Type B pancreatic cell (in vitro differentiated cells): Measurements from ENCODE around the gene MRPL19. TPM values are rescaled to one million over a fixed set of nuclear protein-coding genes. Genes with fewer than 3 reads are reported as not detected.
"Not testable (repeated sequence)": the region's sequence is repeated elsewhere in the genome, so short reads cannot be mapped to it uniquely, and the experiment has no call there.

Source experiments
- DNase-seq: peaks from one replicate; pipeline ENCODE4 v3.0.0; 2021; ENCODE audit warnings: mixed read lengths; ENCODE audit not compliant: unreplicated experiment; ENCODE audit errors: extremely low spot score
- H3K27ac Mint-ChIP-seq: 2 replicates; pipeline ENCODE4 v1.8.0; 2021; ENCODE audit warnings: mild to moderate bottlenecking, mixed read lengths
- H3K27me3 Mint-ChIP-seq: 2 replicates; pipeline ENCODE4 v1.8.0; 2021; ENCODE audit warnings: mixed read lengths
- H3K36me3 Mint-ChIP-seq: 2 replicates; pipeline ENCODE4 v1.8.0; 2021; ENCODE audit warnings: mixed read lengths
- H3K4me1 Mint-ChIP-seq: one replicate; pipeline ENCODE4 v1.8.0; 2021; ENCODE audit warnings: mixed read lengths; ENCODE audit not compliant: unreplicated experiment
- H3K4me3 Mint-ChIP-seq: 2 replicates; pipeline ENCODE4 v1.8.0; 2021; ENCODE audit warnings: mild to moderate bottlenecking, mixed read lengths
- H3K9me3 Mint-ChIP-seq: 2 replicates; pipeline ENCODE4 v1.8.0; 2021; ENCODE audit warnings: mixed read lengths
- CTCF ChIP-seq: fragments of 200-600 bp; sonication (generic); conservative IDR thresholded peaks from 2 replicates; pipeline ENCODE4 v1.5.0; 2021; ENCODE audit warnings: antibody characterized with exemption, mild to moderate bottlenecking
- total RNA-seq: library from RNA; stranded (reverse); gene quantifications from 2 replicates; pipeline ENCODE4 v1.2.1, GENCODE V29; 2021; ENCODE audit warnings: low replicate concordance

The MRPL19 gene
- total RNA-seq, 1 donor from 2014 or later = 55.8 TPM

- Mint-ChIP-seq H3K4me1 (peaks cover 20% of the 10 kb centered on the region), H3K36me3 (peaks cover 17% of the 10 kb centered on the region), H3K27me3 (no peaks in the 10 kb centered on the region), H3K9me3 (no peaks in the 10 kb centered on the region), H3K4me3 (peak overlapping the region; percentile 62), H3K27ac (no peak overlapping the region)
- no peak for TF ChIP-seq CTCF
- DNase-seq = no peak
These were observed 61.3 kb downstream of the MRPL19 start for GRCh38 chr2:75707901-75708300.

- peaks cover 8% of the 10 kb centered on the region for H3K36me3 Mint-ChIP-seq
- no peak for TF ChIP-seq CTCF
- DNase-seq = no peak
- H3K4me1 Mint-ChIP-seq = peaks cover 20% of the 10 kb centered on the region
- peak overlapping the region; percentile 49 for H3K27ac Mint-ChIP-seq
- peak overlapping the region; percentile 82 for H3K4me3 Mint-ChIP-seq
- no peaks in the 10 kb centered on the region for H3K27me3 Mint-ChIP-seq
- H3K9me3 Mint-ChIP-seq = peaks cover 3% of the 10 kb centered on the region
These were observed 62.7 kb downstream of the MRPL19 start for GRCh38 chr2:75709297-75709696.

GRCh38 chr2:75710220-75710576, 63.6 kb downstream of the MRPL19 start:
- DNase-seq = no peak
- Mint-ChIP-seq H3K4me1 (peaks cover 27% of the 10 kb centered on the region), H3K4me3 (peak overlapping the region; percentile 94), H3K36me3 (peaks cover 7% of the 10 kb centered on the region), H3K27ac (peak overlapping the region; percentile 88), H3K9me3 (peaks cover 3% of the 10 kb centered on the region), H3K27me3 (no peaks in the 10 kb centered on the region)
- no peak for TF ChIP-seq CTCF

- H3K9me3 Mint-ChIP-seq = peaks cover 3% of the 10 kb centered on the region
These were observed 64.1 kb downstream of the MRPL19 start, which contains the start of gene GCFC2 for GRCh38 chr2:75710577-75711253. TSS of gene GCFC2 (minus strand) at chr2:75710915. CDS start at chr2:75710855, 60 bp downstream.

GRCh38 chr2:75711590-75711989, 65.0 kb downstream of the MRPL19 start:
- not testable (repeated sequence) for H3K4me3 Mint-ChIP-seq, DNase-seq, H3K27me3 Mint-ChIP-seq, H3K27ac Mint-ChIP-seq, H3K9me3 Mint-ChIP-seq, H3K36me3 Mint-ChIP-seq
- peaks cover 21% of the 10 kb centered on the region for H3K4me1 Mint-ChIP-seq

More at GRCh38 chr2:75710577-75711253, 64.1 kb downstream of the MRPL19 start, which contains the start of gene GCFC2:
- Mint-ChIP-seq H3K4me1 (peaks cover 26% of the 10 kb centered on the region), H3K4me3 (peak within 1 kb of the TSS; percentile 94), H3K27me3 (no peaks in the 10 kb centered on the region), H3K27ac (peak within 1 kb of the TSS; percentile 88), H3K36me3 (peaks cover 5% of the 10 kb centered on the region)
- TF ChIP-seq CTCF = peak; percentile 63
- peak; percentile 86 for DNase-seq

- Mint-ChIP-seq H3K27me3 (no peaks in the 10 kb centered on the region), H3K4me1 (peaks cover 7% of the 10 kb centered on the region), H3K4me3 (no peak overlapping the region), H3K9me3 (peaks cover 8% of the 10 kb centered on the region), H3K27ac (no peak overlapping the region), H3K36me3 (peaks cover 4% of the 10 kb centered on the region)
- DNase-seq = no peak
- TF ChIP-seq CTCF = no peak
These were observed 69.8 kb downstream of the MRPL19 start for GRCh38 chr2:75716406-75716805.
